K562 (cell line): ENCODE results near the gene EMILIN3. TPM values are rescaled to one million over a fixed set of nuclear protein-coding genes. Genes with fewer than 3 reads are reported as not detected.

ENCODE experiments used
- DMBX1 ChIP-seq: fragments of 250-450 bp; sonication (Bioruptor Pico); IDR thresholded peaks from 2 replicates; pipeline ENCODE4 v1.8.0; 2022; ENCODE audit warnings: inconsistent platforms, mild to moderate bottlenecking, moderate library complexity, borderline replicate concordance
- FOXK1 ChIP-seq: sonication (generic); formaldehyde crosslinking; IDR thresholded peaks from 2 replicates; pipeline ENCODE4 v1.8.0; 2022; ENCODE audit warnings: missing genetic modification reagents, mild to moderate bottlenecking, borderline replicate concordance
- MGA ChIP-seq: fragments of 450-650 bp; IDR thresholded peaks from 2 replicates; pipeline ENCODE4 v1.6.1; 2016; ENCODE audit warnings: mild to moderate bottlenecking, moderate library complexity
- NONO ChIP-seq, 2 experiments: fragments of 200-400 bp in 1 of 2; fragments of 450-650 bp in 1 of 2; formaldehyde crosslinking in 1 of 2; IDR thresholded peaks; 2 replicates each; pipeline ENCODE4 v1.6.1; 2017; ENCODE audit warnings: low read depth in 2 of 2, mild to moderate bottlenecking in 2 of 2, moderate library complexity in 2 of 2, low read length in 1 of 2
- ZNF79 ChIP-seq: fragments of 250-450 bp; sonication (Bioruptor Pico); IDR thresholded peaks from 2 replicates; pipeline ENCODE4 v1.4.0; 2020; ENCODE audit warnings: low read depth, mild to moderate bottlenecking, moderate library complexity
- ZSCAN32 ChIP-seq: fragments of 450-650 bp; formaldehyde crosslinking; IDR thresholded peaks from 2 replicates; pipeline ENCODE4 v1.4.0; 2020; ENCODE audit warnings: mild to moderate bottlenecking, moderate library complexity
- polyA plus RNA-seq, 8 experiments: library from polyadenylated mRNA; depleted of rRNA in 4 of 8; stranded (reverse) in 5 of 8; unstranded in 3 of 8; fragments of >200 nt; fragmentation: Nextera tagmentation in 2 of 8; fragmentation: Illumina TruSeq in 1 of 8; extraction: Ambion mirVana in 2 of 8; extraction: Trizol in 1 of 8; gene quantifications; 2 replicates each; pipeline versions ENCODE4 v1.2.1 to v1.2.3, GENCODE V29; 2011 to 2014; ENCODE audit warnings: inconsistent platforms in 1 of 8, missing spikeins in 1 of 8
- total RNA-seq, 7 experiments: library from RNA; depleted of rRNA in 6 of 7; stranded (reverse); fragments of >200 nt in 6 of 7; fragmentation: Illumina TruSeq in 2 of 7; extraction: Trizol in 2 of 7; gene quantifications; 2 replicates each; pipeline versions ENCODE4 v1.2.1 to v1.2.3, GENCODE V29; 2011 to 2021; ENCODE audit warnings: low replicate concordance in 1 of 7
- TF ChIP-seq, protein P1 (sequence below): fragments of 250-450 bp; sonication (Bioruptor Pico); IDR thresholded peaks from 2 replicates; pipeline ENCODE4 v1.8.0; 2022; ENCODE audit warnings: inconsistent platforms
- TF ChIP-seq, protein P2 (sequence below): sonication (generic); formaldehyde crosslinking; IDR thresholded peaks from 2 replicates; pipeline ENCODE4 v1.8.1; 2023; ENCODE audit warnings: mild to moderate bottlenecking, missing genetic modification reagents

EMILIN3 gene
- total and polyA plus RNA-seq, 9 of the 15 experiments (the other 6 are each of a cell fraction or from before 2014, with no cell fraction given): 0.01 to 0.07 TPM; not detected in 7

- TF ChIP-seq NONO (IDR thresholded peaks at IDR 0.05; ENCODE audit: low read depth in 2 of 2, low read length in 1 of 2): peak in 1 of 2 experiments; percentile 50; a peak in 1 of 4 replicates
- peak; percentile 55; the same call in 1 of the 2 replicates for TF ChIP-seq MGA
- no peak for TF ChIP-seq ZNF79
- TF ChIP-seq FOXK1: no peak
- TF ChIP-seq, protein P1, sequence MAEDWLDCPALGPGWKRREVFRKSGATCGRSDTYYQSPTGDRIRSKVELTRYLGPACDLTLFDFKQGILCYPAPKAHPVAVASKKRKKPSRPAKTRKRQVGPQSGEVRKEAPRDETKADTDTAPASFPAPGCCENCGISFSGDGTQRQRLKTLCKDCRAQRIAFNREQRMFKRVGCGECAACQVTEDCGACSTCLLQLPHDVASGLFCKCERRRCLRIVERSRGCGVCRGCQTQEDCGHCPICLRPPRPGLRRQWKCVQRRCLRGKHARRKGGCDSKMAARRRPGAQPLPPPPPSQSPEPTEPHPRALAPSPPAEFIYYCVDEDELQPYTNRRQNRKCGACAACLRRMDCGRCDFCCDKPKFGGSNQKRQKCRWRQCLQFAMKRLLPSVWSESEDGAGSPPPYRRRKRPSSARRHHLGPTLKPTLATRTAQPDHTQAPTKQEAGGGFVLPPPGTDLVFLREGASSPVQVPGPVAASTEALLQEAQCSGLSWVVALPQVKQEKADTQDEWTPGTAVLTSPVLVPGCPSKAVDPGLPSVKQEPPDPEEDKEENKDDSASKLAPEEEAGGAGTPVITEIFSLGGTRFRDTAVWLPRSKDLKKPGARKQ (CRISPR knock-in tag): no peak
- TF ChIP-seq DMBX1 (CRISPR knock-in tag): no peak
- no peak for TF ChIP-seq ZSCAN32 (CRISPR knock-in tag)
- TF ChIP-seq, protein P2, sequence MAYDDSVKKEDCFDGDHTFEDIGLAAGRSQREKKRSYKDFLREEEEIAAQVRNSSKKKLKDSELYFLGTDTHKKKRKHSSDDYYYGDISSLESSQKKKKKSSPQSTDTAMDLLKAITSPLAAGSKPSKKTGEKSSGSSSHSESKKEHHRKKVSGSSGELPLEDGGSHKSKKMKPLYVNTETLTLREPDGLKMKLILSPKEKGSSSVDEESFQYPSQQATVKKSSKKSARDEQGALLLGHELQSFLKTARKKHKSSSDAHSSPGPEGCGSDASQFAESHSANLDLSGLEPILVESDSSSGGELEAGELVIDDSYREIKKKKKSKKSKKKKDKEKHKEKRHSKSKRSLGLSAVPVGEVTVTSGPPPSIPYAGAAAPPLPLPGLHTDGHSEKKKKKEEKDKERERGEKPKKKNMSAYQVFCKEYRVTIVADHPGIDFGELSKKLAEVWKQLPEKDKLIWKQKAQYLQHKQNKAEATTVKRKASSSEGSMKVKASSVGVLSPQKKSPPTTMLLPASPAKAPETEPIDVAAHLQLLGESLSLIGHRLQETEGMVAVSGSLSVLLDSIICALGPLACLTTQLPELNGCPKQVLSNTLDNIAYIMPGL (CRISPR knock-in tag): no peak
Measured at GRCh38 chr20:41316602-41317545, 49.7 kb downstream of the EMILIN3 start (continued).
